ENCODE measurements around the gene FBXL17. TPM values are rescaled to one million over a fixed set of nuclear protein-coding genes. Genes with fewer than 3 reads are reported as not detected.

Gene FBXL17
- total RNA-seq, 1 experiment from 2014 or later, result 8.8 TPM

- Histone ChIP-seq H3K36me3 (ENCODE audit: low read depth, low read length) (no peaks in the 10 kb centered on the region), H3K9ac (ENCODE audit: low read length) (no peak overlapping the region), H3K4me2 (ENCODE audit: low read length) (no peak overlapping the region), H3K9me2 (replicated peaks; ENCODE audit: low read length) (no peaks in the 10 kb centered on the region), H3K9me3 (ENCODE audit: low read length) (no peaks in the 10 kb centered on the region), H3K4me3 (ENCODE audit: low read length) (no peak overlapping the region), H3K27me3 (ENCODE audit: low read length) (no peaks in the 10 kb centered on the region), H3K27ac (ENCODE audit: low read length) (no peak overlapping the region), H2AFZ (ENCODE audit: low read length) (no peak overlapping the region), H3K79me2 (ENCODE audit: low read length) (no peaks in the 10 kb centered on the region), H3K4me1 (ENCODE audit: insufficient read depth, low read length) (0 out of 2 replicates have a peak, but pooled peaks cover 6% of the 10 kb centered on the region), H4K20me1 (ENCODE audit: low read length) (no peaks in the 10 kb centered on the region), H3F3A (ENCODE audit: low read length, unreplicated experiment) (no peaks in the 10 kb centered on the region)
- TF ChIP-seq, protein P1, sequence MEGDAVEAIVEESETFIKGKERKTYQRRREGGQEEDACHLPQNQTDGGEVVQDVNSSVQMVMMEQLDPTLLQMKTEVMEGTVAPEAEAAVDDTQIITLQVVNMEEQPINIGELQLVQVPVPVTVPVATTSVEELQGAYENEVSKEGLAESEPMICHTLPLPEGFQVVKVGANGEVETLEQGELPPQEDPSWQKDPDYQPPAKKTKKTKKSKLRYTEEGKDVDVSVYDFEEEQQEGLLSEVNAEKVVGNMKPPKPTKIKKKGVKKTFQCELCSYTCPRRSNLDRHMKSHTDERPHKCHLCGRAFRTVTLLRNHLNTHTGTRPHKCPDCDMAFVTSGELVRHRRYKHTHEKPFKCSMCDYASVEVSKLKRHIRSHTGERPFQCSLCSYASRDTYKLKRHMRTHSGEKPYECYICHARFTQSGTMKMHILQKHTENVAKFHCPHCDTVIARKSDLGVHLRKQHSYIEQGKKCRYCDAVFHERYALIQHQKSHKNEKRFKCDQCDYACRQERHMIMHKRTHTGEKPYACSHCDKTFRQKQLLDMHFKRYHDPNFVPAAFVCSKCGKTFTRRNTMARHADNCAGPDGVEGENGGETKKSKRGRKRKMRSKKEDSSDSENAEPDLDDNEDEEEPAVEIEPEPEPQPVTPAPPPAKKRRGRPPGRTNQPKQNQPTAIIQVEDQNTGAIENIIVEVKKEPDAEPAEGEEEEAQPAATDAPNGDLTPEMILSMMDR (conservative IDR thresholded peaks at IDR 0.05; ENCODE audit: low read depth, low read length), result no peak
- TF ChIP-seq EZH2phosphoT487 (IDR thresholded peaks at IDR 0.05; ENCODE audit: borderline replicate concordance, low read length) (no peak), EZH2 (IDR thresholded peaks at IDR 0.05; ENCODE audit: low read length, unreplicated experiment) (no peak)
- no peak for DNase-seq
- BruUV-seq (replicated peaks), result no TSS peak
- no peak for ATAC-seq
- ChIA-PET POLR2A (ENCODE audit: unreplicated experiment) (no interaction called here), CTCF (no interaction called here)
- intact Hi-C loops (cut with micrococcal nuclease), result no loop called here
Observed at GRCh38 chr5:107936515-107936914, 445.4 kb downstream of the FBXL17 start.

DNA sequence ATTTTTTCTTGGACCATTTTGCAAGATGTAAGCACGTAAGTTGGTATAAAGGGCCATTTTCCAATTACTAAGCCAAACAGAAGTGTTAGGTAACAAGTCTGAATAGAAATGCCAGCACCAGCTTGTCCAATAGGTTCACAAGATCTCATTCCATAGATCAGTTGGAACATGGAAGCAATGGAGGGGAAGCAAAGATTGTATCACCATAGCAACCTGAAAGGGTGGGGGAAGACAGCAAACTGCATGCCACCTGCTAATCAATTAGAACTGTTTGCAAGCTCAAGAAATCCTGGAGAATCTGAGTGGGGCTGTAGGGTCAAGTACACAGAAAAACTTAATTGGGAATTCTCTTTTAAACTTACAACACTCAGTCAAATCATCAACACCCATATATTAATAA, 446.3 kb downstream of the FBXL17 start:
- H3F3A ChIP-seq (ENCODE audit: low read length, unreplicated experiment), result no peaks in the 10 kb centered on the region
- 0 out of 2 replicates have a peak, but pooled peaks cover 6% of the 10 kb centered on the region for H3K4me1 ChIP-seq (ENCODE audit: insufficient read depth, low read length)
- no peak overlapping the region for H3K4me2 ChIP-seq (ENCODE audit: low read length)
- H3K27ac ChIP-seq (ENCODE audit: low read length), result no peak overlapping the region
- CTCF ChIA-PET, result no interaction called here
- no peak overlapping the region for H3K4me3 ChIP-seq (ENCODE audit: low read length)
- H3K9me3 ChIP-seq (ENCODE audit: low read length), result no peaks in the 10 kb centered on the region
- H3K9ac ChIP-seq (ENCODE audit: low read length), result no peak overlapping the region
- no peak for TF ChIP-seq EZH2 (IDR thresholded peaks at IDR 0.05; ENCODE audit: low read length, unreplicated experiment)
- TF ChIP-seq EZH2phosphoT487 (IDR thresholded peaks at IDR 0.05; ENCODE audit: borderline replicate concordance, low read length), result no peak
- TF ChIP-seq, protein P1 (conservative IDR thresholded peaks at IDR 0.05; ENCODE audit: low read depth, low read length), result no peak
- no peak for DNase-seq
- H3K9me2 ChIP-seq (replicated peaks; ENCODE audit: low read length), result no peaks in the 10 kb centered on the region
- no peaks in the 10 kb centered on the region for H4K20me1 ChIP-seq (ENCODE audit: low read length)
- BruUV-seq (replicated peaks), result no TSS peak
- intact Hi-C loops (cut with micrococcal nuclease), result no loop called here
- no peaks in the 10 kb centered on the region for H3K36me3 ChIP-seq (ENCODE audit: low read depth, low read length)
- POLR2A ChIA-PET (ENCODE audit: unreplicated experiment), result no interaction called here
- H3K27me3 ChIP-seq (ENCODE audit: low read length), result no peaks in the 10 kb centered on the region
- no peak overlapping the region for H2AFZ ChIP-seq (ENCODE audit: low read length)
- no peak for ATAC-seq
- no peaks in the 10 kb centered on the region for H3K79me2 ChIP-seq (ENCODE audit: low read length)

GRCh38 chr5:107933326-107933725, 448.6 kb downstream of the FBXL17 start:
- Histone ChIP-seq H3K4me2 (ENCODE audit: low read length) (no peak overlapping the region), H4K20me1 (ENCODE audit: low read length) (no peaks in the 10 kb centered on the region), H3K4me1 (ENCODE audit: insufficient read depth, low read length) (no peaks in the 10 kb centered on the region), H2AFZ (ENCODE audit: low read length) (no peak overlapping the region), H3K79me2 (ENCODE audit: low read length) (no peaks in the 10 kb centered on the region), H3K9me2 (replicated peaks; ENCODE audit: low read length) (no peaks in the 10 kb centered on the region), H3K27ac (ENCODE audit: low read length) (no peak overlapping the region), H3K36me3 (ENCODE audit: low read depth, low read length) (no peaks in the 10 kb centered on the region), H3K9me3 (ENCODE audit: low read length) (no peaks in the 10 kb centered on the region), H3K27me3 (ENCODE audit: low read length) (no peaks in the 10 kb centered on the region), H3K4me3 (ENCODE audit: low read length) (no peak overlapping the region), H3K9ac (ENCODE audit: low read length) (no peak overlapping the region), H3F3A (ENCODE audit: low read length, unreplicated experiment) (no peaks in the 10 kb centered on the region)
- ChIA-PET CTCF (no interaction called here), POLR2A (ENCODE audit: unreplicated experiment) (no interaction called here)
- TF ChIP-seq EZH2 (IDR thresholded peaks at IDR 0.05; ENCODE audit: low read length, unreplicated experiment) (no peak), EZH2phosphoT487 (IDR thresholded peaks at IDR 0.05; ENCODE audit: borderline replicate concordance, low read length) (no peak)
- TF ChIP-seq, protein P1 (conservative IDR thresholded peaks at IDR 0.05; ENCODE audit: low read depth, low read length), result no peak
- DNase-seq, result no peak
- intact Hi-C loops (cut with micrococcal nuclease), result no loop called here
- no TSS peak for BruUV-seq (replicated peaks)
- ATAC-seq, result no peak
